HS-27A (cell line): Measurements from ENCODE around the gene SLC2A1.

Experiments
- DNase-seq: peaks from one replicate; pipeline ENCODE4 v3.0.0-alpha.2; 2012; ENCODE audit warnings: low read depth, missing footprints

SLC2A1 gene

DNA sequence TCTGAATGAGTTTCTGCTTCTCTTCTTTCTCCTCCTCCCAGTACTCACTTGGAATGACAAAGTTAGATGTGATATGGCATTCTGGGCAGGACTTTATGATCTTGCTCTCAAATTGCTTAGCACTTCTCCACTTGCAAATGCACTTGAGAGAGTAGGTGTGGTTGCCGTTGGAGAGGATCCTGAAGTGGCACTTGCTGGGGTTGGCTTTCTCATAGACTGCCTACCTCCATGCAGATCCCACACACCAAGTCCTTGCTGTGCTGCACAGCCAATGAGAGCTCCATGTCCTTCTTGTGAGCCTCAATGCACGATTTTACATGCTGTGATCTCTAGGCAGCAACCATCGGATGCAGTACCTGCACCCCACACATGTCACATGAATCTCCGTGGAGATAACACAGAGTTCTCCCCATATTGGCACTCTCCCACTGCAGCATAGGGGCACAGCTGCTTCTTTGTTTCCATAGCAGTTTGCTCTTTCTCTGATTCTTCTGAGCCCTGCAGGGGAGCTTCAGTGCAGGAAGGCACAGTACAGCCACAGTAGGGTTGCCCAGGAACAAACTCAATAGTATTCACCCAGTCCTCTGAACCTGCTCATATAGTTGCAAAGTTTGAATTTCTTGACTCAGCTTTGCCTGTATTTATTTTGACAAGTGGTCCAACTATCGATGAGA, 67.1 kb downstream of the SLC2A1 start:
- no peak for DNase-seq

DNA sequence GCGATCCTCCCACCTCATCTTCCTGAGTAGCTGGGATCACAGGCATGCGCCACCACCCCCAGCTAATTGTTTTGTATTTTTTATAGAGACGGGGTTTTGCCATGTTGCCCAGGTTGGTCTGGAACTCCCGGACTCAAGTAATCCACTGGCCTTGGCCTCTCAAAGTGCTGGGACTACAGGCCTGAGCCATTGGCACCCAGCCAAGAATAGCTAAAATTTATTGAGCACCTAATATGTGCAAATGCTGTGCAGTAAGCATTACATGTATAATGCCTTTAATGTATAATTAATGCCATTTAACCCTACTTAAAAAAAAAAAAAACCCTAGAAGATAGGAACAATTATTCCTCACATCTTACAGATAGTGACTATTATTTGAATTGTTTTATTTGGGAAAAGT, 69.4 kb downstream of the SLC2A1 start:
- no peak for DNase-seq

DNA sequence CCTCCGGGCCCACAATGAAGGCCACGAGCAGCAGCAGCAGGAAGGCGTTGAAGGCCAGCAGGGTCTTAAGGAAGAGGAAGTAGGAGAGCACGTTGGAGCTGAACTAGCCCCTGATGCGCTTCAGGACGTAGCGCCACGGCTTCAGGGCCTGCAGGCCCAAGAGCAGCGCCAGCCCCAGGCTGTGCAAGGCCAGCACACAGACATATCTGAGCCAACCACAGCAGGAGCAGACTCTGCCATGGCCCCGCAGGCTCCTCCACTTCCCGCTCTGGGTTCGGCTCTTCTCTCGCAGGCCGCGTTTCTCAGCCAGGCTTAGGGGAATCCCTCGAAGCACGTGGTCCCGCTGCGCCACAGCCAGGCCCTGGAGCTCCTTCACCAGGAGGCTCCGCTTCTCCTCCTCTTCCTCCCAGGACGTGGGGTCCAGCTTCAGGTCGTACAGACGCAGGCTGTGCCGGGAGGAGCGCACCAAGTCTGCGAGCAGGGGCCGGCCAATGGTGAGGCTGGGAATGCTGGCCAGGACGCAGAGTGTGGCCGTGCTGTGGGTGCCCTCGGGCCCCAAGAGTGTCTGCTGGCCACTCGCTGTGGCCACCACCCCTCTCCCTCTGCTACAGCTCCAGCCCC, 70.5 kb downstream of the SLC2A1 start:
- no peak for DNase-seq

DNA sequence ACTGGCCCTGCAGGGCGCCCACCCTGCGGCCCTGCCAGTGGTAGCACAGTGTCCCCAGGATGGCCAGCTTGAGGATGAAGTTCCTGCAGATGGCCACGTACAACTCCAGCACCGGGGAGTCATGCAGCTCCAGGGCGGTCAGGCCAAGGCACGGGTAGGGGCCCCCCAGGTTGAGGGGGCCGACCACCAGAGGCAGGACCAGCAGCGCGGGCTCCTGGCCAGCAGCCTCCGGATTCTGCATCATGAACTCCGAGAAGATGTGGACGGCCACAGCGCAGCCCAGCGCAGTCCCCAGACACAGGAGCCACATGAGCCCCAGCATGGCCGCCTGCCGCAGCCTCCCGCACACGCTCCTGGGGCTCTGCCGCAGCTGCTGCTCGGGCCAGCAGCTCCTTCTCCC, 71.3 kb downstream of the SLC2A1 start:
- no peak for DNase-seq

DNA sequence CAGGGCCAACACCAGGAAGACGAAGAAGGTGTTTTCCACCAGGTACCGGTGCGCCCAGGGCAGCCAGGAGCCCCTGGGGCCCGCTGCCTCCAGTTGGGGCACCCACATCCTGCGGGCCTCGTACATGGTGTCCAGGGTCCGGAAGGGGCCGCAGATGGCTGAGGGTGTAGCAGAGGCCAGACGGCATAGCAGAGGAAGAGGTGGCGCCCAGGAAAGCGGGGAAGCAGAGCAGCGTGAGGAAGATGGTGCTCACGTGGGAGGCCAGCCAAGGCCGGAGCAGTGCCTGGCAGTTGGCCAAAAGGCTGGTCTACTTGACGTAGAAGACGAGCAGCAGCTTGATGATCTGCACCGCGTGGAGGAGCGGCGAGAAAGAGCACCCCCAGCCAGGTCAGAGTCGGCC, 71.9 kb downstream of the SLC2A1 start:
- no peak for DNase-seq

DNA sequence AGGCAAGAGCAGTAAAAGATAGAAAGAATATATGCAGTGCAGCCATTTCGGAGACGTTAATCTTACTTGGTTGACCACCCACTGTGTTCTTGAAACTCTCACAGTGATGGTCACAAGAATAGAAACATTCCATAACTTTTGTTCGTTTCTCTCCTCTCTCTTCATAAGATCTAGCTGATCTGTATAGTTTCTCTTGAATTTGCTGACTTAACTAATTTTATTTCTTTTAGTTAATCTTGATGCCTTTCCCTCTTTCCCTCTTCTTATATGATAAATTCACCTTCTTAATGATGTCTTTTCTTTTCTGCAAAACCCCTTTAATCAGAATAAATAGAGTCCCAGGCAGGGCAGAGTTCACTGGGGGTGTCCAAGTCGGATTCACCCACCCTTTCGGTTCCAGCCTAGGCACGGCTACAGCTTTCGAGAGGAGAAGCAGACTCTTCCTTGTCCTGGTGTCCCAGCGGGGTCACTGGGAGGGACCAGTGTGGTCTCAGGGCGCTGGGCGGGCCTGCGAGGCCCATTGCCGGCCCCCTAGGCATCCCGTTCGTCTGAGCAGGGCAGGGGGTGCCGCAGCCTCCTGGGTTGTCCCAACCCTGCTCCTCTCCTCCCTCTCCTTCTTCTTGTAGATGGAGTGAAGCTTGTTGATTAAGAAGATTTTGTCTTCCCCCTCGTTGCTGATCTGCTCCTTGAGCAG, 72.5 kb downstream of the SLC2A1 start:
- no peak for DNase-seq

DNA sequence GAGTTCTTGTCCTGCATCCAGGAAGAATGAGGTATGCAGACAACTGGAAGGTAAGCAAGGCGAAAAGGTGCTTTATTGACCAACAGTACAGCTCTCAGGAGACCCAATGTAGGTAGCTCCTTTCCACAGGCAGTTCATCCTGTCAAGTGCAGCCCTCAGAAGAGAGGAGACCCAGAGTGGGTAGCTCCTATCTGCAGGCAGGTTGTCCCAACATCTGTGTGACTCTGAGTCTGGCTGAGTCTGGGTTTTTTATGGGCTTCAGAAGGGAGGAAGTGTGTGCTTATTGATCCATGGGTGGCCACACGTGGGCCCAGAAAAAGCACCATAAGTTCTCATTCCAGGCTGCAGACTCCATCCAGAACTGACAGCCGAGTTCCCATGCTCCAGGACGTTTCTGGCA, 78.3 kb downstream of the SLC2A1 start:
- DNase-seq, result no peak

DNA sequence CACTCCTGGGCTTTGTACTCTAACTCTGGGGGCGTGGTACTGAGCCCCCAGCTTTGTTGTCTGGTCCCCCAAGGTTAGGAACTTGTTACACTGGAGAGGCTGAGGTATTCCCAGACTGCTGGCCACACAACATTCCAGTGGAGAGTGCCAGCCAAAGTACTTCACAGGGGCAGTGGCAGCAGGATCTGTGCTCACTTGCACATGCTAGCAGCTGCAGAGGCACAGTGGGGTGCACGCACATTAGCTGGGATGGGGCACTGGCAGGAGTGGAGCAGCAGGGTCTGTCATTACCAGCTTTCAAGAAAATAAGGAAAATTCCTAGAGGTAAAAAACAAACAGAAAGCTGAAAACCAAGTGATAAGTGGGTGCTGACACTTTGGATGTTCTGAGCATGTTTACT, 81.3 kb downstream of the SLC2A1 start:
- DNase-seq, result no peak

DNA sequence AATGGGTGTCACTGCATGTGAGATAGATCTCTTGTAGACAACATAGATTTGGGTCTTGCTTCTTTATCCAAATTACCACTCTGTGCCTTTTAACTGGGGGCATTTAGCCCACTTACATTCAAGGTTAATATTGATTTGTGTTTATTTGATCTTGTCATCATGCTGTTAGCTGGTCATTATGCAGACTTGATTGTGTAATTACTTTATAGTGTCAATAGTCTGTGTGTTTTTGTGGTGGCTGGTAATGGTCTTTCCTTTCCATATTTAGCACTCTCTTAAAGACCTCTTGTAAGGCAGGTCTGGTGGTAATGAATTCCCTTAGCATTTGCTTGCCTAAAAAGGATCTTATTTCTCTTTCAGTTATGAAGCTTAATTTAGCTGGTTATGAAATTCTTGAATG, 82.7 kb downstream of the SLC2A1 start:
- DNase-seq, result no peak
